PC-9 (cell line): ENCODE measurements around the gene PCSK5. TPM values are rescaled to one million over a fixed set of nuclear protein-coding genes. Genes with fewer than 3 reads are reported as not detected.
A peak's percentile ranks its signal among the peaks of the same experiment; 100 is the strongest.

Experiments
- BruUV-seq: library from RNA; stranded (reverse); fragments of 400-500 nt; replicated peaks from 2 replicates; lab custom pipeline; 2021; lab: Mats Ljungman, UMichigan
- CTCF ChIA-PET: fragments of 300-600 bp; sonication (Branson Sonifier 250); formaldehyde crosslinking; loops from one replicate; lab custom pipeline; 2022; ENCODE audit warnings: antibody characterized with exemption; lab: Charles Lee
- POLR2A ChIA-PET: fragments of 300-600 bp; sonication (Branson Sonifier 250); formaldehyde crosslinking; loops from one replicate; lab custom pipeline; 2022; ENCODE audit warnings: antibody characterized with exemption; ENCODE audit not compliant: unreplicated experiment; lab: Charles Lee
- DNase-seq, 2 experiments: peaks; one replicate each; pipeline versions ENCODE4 v3.0.0 to v3.0.0-alpha.2; 2015 to 2022; ENCODE audit warnings: mixed read lengths in 1 of 2
- H2AFZ ChIP-seq: fragments of 200-600 bp; sonication (generic); 2 replicates; pipeline ENCODE4 v1.8.1; 2017; ENCODE audit warnings: antibody characterized with exemption
- H3F3A ChIP-seq: fragments of 200-600 bp; sonication (generic); 2 replicates; pipeline ENCODE4 v1.8.1; 2017; ENCODE audit warnings: antibody characterized with exemption, mild to moderate bottlenecking, low read depth; ENCODE audit not compliant: insufficient read depth
- H3K27ac ChIP-seq: fragments of 200-600 bp; sonication (generic); 2 replicates; pipeline ENCODE4 v1.6.1; 2016; ENCODE audit warnings: mixed run types
- H3K27me3 ChIP-seq: fragments of 200-600 bp; sonication (generic); 2 replicates; pipeline ENCODE4 v1.6.1; 2016; ENCODE audit warnings: low read depth, mixed run types; ENCODE audit not compliant: insufficient read depth
- H3K36me3 ChIP-seq: fragments of 200-600 bp; sonication (generic); 2 replicates; pipeline ENCODE4 v1.6.1; 2016; ENCODE audit warnings: low read depth, mixed run types
- H3K4me1 ChIP-seq: fragments of 200-600 bp; sonication (generic); replicated peaks from 2 replicates; pipeline ENCODE4 v1.6.1; 2016; ENCODE audit warnings: mixed run types; ENCODE audit not compliant: insufficient read depth
- H3K4me2 ChIP-seq: fragments of 200-600 bp; sonication (generic); 2 replicates; pipeline ENCODE4 v1.6.1; 2017; ENCODE audit warnings: mixed run types
- H3K4me3 ChIP-seq: fragments of 200-600 bp; sonication (generic); 2 replicates; pipeline ENCODE4 v1.6.1; 2016; ENCODE audit warnings: mixed run types
- H3K79me2 ChIP-seq: fragments of 200-600 bp; sonication (generic); 2 replicates; pipeline ENCODE4 v1.6.1; 2017; ENCODE audit warnings: low read depth, mixed run types
- H3K9me2 ChIP-seq: fragments of 200-600 bp; sonication (generic); 2 replicates; pipeline ENCODE4 v1.8.1; 2017; ENCODE audit warnings: mild to moderate bottlenecking; ENCODE audit not compliant: insufficient read depth
- H3K9me3 ChIP-seq: fragments of 200-600 bp; sonication (generic); 2 replicates; pipeline ENCODE4 v1.8.1; 2016; ENCODE audit warnings: low read depth; ENCODE audit not compliant: insufficient read depth
- H4K20me1 ChIP-seq: fragments of 200-600 bp; sonication (generic); 2 replicates; pipeline ENCODE4 v1.8.1; 2017; ENCODE audit not compliant: insufficient read depth
- CTCF ChIP-seq: fragments of 200-600 bp; sonication (generic); conservative IDR thresholded peaks from 2 replicates; pipeline ENCODE4 v1.6.1; 2017; ENCODE audit warnings: mixed run types, antibody characterized with exemption, mild to moderate bottlenecking, moderate library complexity
- EZH2 ChIP-seq: fragments of 200-600 bp; sonication (generic); IDR thresholded peaks from 2 replicates; pipeline ENCODE4 v1.8.0; 2017; ENCODE audit warnings: antibody characterized with exemption, low read depth
- intact Hi-C: fragments of 100-400 bp; cut with micrococcal nuclease; formaldehyde crosslinking; loops from one replicate; pipeline ENCODE4 v1.10.0; 2022; ENCODE audit not compliant: unreplicated experiment
- total RNA-seq: library from RNA; stranded (reverse); gene quantifications from 2 replicates; pipeline ENCODE4 v1.2.3, GENCODE V29; 2021

PCSK5 gene
- total RNA-seq, 1 experiment from 2014 or later = 8.2 TPM

- Histone ChIP-seq H3K4me1 (peaks cover 28% of the 10 kb centered on the region), H3K27ac (0 out of 2 replicates have a peak overlapping the region, but pooled peaks have one; percentile 18), H3K9me2 (no peaks in the 10 kb centered on the region; the same call in 1 of the 2 replicates), H3K9me3 (no peaks in the 10 kb centered on the region), H4K20me1 (no peaks in the 10 kb centered on the region), H3K27me3 (no peaks in the 10 kb centered on the region), H3K4me3 (no peak overlapping the region), H3K79me2 (peaks cover 61% of the 10 kb centered on the region), H2AFZ (no peak overlapping the region), H3K36me3 (no peaks in the 10 kb centered on the region), H3F3A (peaks cover 13% of the 10 kb centered on the region), H3K4me2 (no peak overlapping the region)
- ChIA-PET CTCF (no interaction called here), POLR2A (no interaction called here)
- TF ChIP-seq EZH2 = no peak
- TF ChIP-seq CTCF = no peak
- no peak for DNase-seq
- no TSS peak for BruUV-seq
- intact Hi-C loops = no loop called here
These were observed 16.9 kb downstream of the PCSK5 start for GRCh38 chr9:75907329-75907728.

GRCh38 chr9:75907923-75908322, 17.4 kb downstream of the PCSK5 start:
- no peaks in the 10 kb centered on the region for H4K20me1 ChIP-seq
- H3K79me2 ChIP-seq = peaks cover 61% of the 10 kb centered on the region
- peaks cover 27% of the 10 kb centered on the region for H3K4me1 ChIP-seq
- TF ChIP-seq EZH2 (no peak), CTCF (no peak)
- H3K27ac ChIP-seq = peak overlapping the region; percentile 18; the same call in 1 of the 2 replicates
- no peak overlapping the region for H3K4me3 ChIP-seq
- H3F3A ChIP-seq = peaks cover 13% of the 10 kb centered on the region
- ChIA-PET CTCF (no interaction called here), POLR2A (no interaction called here)
- no peaks in the 10 kb centered on the region for H3K27me3 ChIP-seq
- H2AFZ ChIP-seq = no peak overlapping the region
- no peak overlapping the region for H3K4me2 ChIP-seq
- no peaks in the 10 kb centered on the region; the same call in 1 of the 2 replicates for H3K9me2 ChIP-seq
- DNase-seq = no peak
- intact Hi-C loops = no loop called here
- no TSS peak for BruUV-seq
- H3K9me3 ChIP-seq = no peaks in the 10 kb centered on the region
- H3K36me3 ChIP-seq = no peaks in the 10 kb centered on the region

- ChIA-PET POLR2A (no interaction called here), CTCF (no interaction called here)
- Histone ChIP-seq H3K27me3 (no peaks in the 10 kb centered on the region), H3K9me2 (no peaks in the 10 kb centered on the region; the same call in none of the 2 replicates), H3K4me3 (no peak overlapping the region), H4K20me1 (no peaks in the 10 kb centered on the region), H3K27ac (no peak overlapping the region), H3K4me2 (no peak overlapping the region), H3K79me2 (peaks cover 55% of the 10 kb centered on the region), H3K4me1 (peaks cover 9% of the 10 kb centered on the region), H3K36me3 (no peaks in the 10 kb centered on the region), H3K9me3 (no peaks in the 10 kb centered on the region), H3F3A (peaks cover 6% of the 10 kb centered on the region), H2AFZ (no peak overlapping the region)
- no peak for DNase-seq
- intact Hi-C loops = no loop called here
- TF ChIP-seq EZH2 (no peak), CTCF (no peak)
- BruUV-seq = no TSS peak
These were observed 19.3 kb downstream of the PCSK5 start for GRCh38 chr9:75909776-75910175.
